Endothelial cell of umbilical vein (primary cell): Measurements from ENCODE around the gene SMURF2. TPM values are rescaled to one million over a fixed set of nuclear protein-coding genes. Genes with fewer than 3 reads are reported as not detected.

Source experiments
- BruUV-seq: library from RNA; stranded (reverse); fragments of 400-500 nt; replicated peaks from 2 replicates; lab custom pipeline; 2021; lab: Mats Ljungman, UMichigan
- CTCF ChIA-PET: fragments of 300-600, 350-600 bp; sonication (Branson Sonifier 250); formaldehyde crosslinking; loops from one replicate; lab custom pipeline; 2021; ENCODE audit warnings: antibody characterized with exemption, inconsistent platforms; lab: Charles Lee
- POLR2A ChIA-PET: fragments of 300-600, 350-600 bp; sonication (Branson Sonifier 250); formaldehyde crosslinking; loops from one replicate; lab custom pipeline; 2021; ENCODE audit warnings: antibody characterized with exemption, inconsistent platforms; lab: Charles Lee
- DNase-seq: peaks from one replicate; pipeline ENCODE4 v3.0.0-alpha.2; 2011; ENCODE audit warnings: low read depth, low spot score
- FAIRE-seq: peaks from 2 replicates; lab custom pipeline; 2011; peaks lifted over from hg19 to GRCh38; lab: Jason Lieb, UNC
- H2AFZ ChIP-seq: 2 replicates; pipeline ENCODE4 v1.6.0; 2012; ENCODE audit warnings: low read depth, low read length, control low read depth, inconsistent platforms
- H3K27ac ChIP-seq: 2 replicates; pipeline ENCODE4 v1.5.1; 2011; ENCODE audit warnings: low read depth, mild to moderate bottlenecking, control low read depth, low read length, moderate library complexity; ENCODE audit not compliant: insufficient read depth
- H3K27me3 ChIP-seq, 2 experiments: 2 replicates each; pipeline versions ENCODE4 v1.6.0 to v1.6.1; 2011; ENCODE audit warnings: low read length in 2 of 2, mixed read lengths in 1 of 2; ENCODE audit not compliant: control insufficient read depth in 2 of 2, insufficient read depth in 2 of 2
- H3K36me3 ChIP-seq, 2 experiments: 2 replicates in 1 of 2; 3 replicates in 1 of 2; pipeline ENCODE4 v1.5.1; 2011; ENCODE audit warnings: low read length in 2 of 2, mild to moderate bottlenecking in 1 of 2, moderate library complexity in 1 of 2; ENCODE audit not compliant: control insufficient read depth in 2 of 2, insufficient read depth in 2 of 2; ENCODE audit errors: extremely low read depth in 1 of 2
- H3K4me1 ChIP-seq: 3 replicates; pipeline ENCODE4 v1.5.1; 2011; ENCODE audit warnings: mild to moderate bottlenecking, low read length; ENCODE audit not compliant: control insufficient read depth, insufficient read depth; ENCODE audit errors: extremely low read depth
- H3K4me2 ChIP-seq: 2 replicates; pipeline ENCODE4 v1.6.1; 2011; ENCODE audit warnings: low read length, control low read depth, mixed read lengths; ENCODE audit not compliant: insufficient read depth
- H3K4me3 ChIP-seq, 3 experiments: fragments of 200-600 bp in 1 of 3; sonication (generic), shearing (Covaris generic) in 1 of 3; replicated peaks in 1 of 3; 2 replicates each; pipeline ENCODE4 v1.5.1; 2011 to 2016; ENCODE audit warnings: control low read depth in 3 of 3, low read length in 3 of 3, mild to moderate bottlenecking in 2 of 3, inconsistent platforms in 1 of 3, low read depth in 1 of 3, moderate library complexity in 1 of 3; ENCODE audit not compliant: insufficient read depth in 1 of 3
- H3K79me2 ChIP-seq: 2 replicates; pipeline ENCODE4 v1.6.0; 2012; ENCODE audit warnings: low read length, inconsistent platforms; ENCODE audit not compliant: control insufficient read depth, insufficient read depth
- H3K9ac ChIP-seq: replicated peaks from 2 replicates; pipeline ENCODE3; 2011; ENCODE audit warnings: low read length, control low read depth; ENCODE audit not compliant: insufficient read depth; ENCODE audit errors: extremely low read depth
- H3K9me1 ChIP-seq: replicated peaks from 3 replicates; pipeline ENCODE4 v1.6.0; 2011; ENCODE audit warnings: mild to moderate bottlenecking, low read length; ENCODE audit not compliant: control insufficient read depth, insufficient read depth; ENCODE audit errors: extremely low read depth
- H3K9me3 ChIP-seq: replicated peaks from 2 replicates; pipeline ENCODE4 v1.5.1; 2012; ENCODE audit warnings: low read length, inconsistent platforms; ENCODE audit not compliant: control insufficient read depth, insufficient read depth
- H4K20me1 ChIP-seq: replicated peaks from 2 replicates; pipeline ENCODE3; 2011; ENCODE audit warnings: mild to moderate bottlenecking, low read length; ENCODE audit not compliant: control insufficient read depth, insufficient read depth; ENCODE audit errors: extremely low read depth
- EZH2 ChIP-seq: IDR thresholded peaks from 2 replicates; pipeline ENCODE4 v1.6.1; 2012; ENCODE audit warnings: borderline replicate concordance, low read depth, mild to moderate bottlenecking, moderate library complexity, low read length, inconsistent platforms; ENCODE audit not compliant: severe bottlenecking
- FOS ChIP-seq: IDR thresholded peaks from 2 replicates; pipeline ENCODE4 v1.6.1; 2011; ENCODE audit warnings: mild to moderate bottlenecking, low read length, moderate library complexity, borderline replicate concordance; ENCODE audit not compliant: insufficient read depth
- GATA2 ChIP-seq: IDR thresholded peaks from 2 replicates; pipeline ENCODE4 v1.7.0; 2011; ENCODE audit warnings: low read depth, mild to moderate bottlenecking, moderate library complexity, mixed read lengths, low read length; ENCODE audit not compliant: insufficient read length, insufficient read depth
- JUN ChIP-seq: IDR thresholded peaks from 2 replicates; pipeline ENCODE4 v1.6.1; 2011; ENCODE audit warnings: borderline replicate concordance, low read depth; ENCODE audit not compliant: insufficient read length, insufficient read depth
- MYC ChIP-seq: IDR thresholded peaks from one replicate; pipeline ENCODE4 v1.6.1; 2011; ENCODE audit warnings: mild to moderate bottlenecking, low read depth, low read length
- POLR2A ChIP-seq: IDR thresholded peaks from 2 replicates; pipeline ENCODE4 v1.6.1; 2012; ENCODE audit warnings: low read depth, mild to moderate bottlenecking, control low read depth, low read length
- POLR2AphosphoS5 ChIP-seq: IDR thresholded peaks from 2 replicates; pipeline ENCODE4 v1.6.1; 2012; ENCODE audit warnings: low read depth, mild to moderate bottlenecking, control low read depth, low read length, moderate library complexity; ENCODE audit not compliant: insufficient read depth
- dilution Hi-C: fragments of 300-500 bp; cut with MboI; formaldehyde crosslinking; loops from one replicate; pipeline ENCODE4 v1.15.0; 2019; ENCODE audit warnings: low sequenced_read_pairs; ENCODE audit not compliant: extremely low pct_ligation_motif_present
- intact Hi-C: fragments of 100-400 bp; cut with micrococcal nuclease; formaldehyde crosslinking; loops from one replicate; pipeline ENCODE4 v1.10.0; 2022
- polyA plus RNA-seq, 4 experiments: library from polyadenylated mRNA; depleted of rRNA in 3 of 4; stranded (reverse) in 3 of 4; unstranded in 1 of 4; fragments of >200 nt; gene quantifications; 2 replicates each; pipeline versions ENCODE4 v1.2.1 to v1.2.3, GENCODE V29; 2011 to 2012; ENCODE audit warnings: missing spikeins in 1 of 4
- total RNA-seq: library from RNA; stranded (reverse); gene quantifications from 2 replicates; pipeline ENCODE4 v1.2.3, GENCODE V29; 2021
- TF ChIP-seq, protein P1 (sequence below): IDR thresholded peaks from 2 replicates; pipeline ENCODE4 v1.6.1; 2011; ENCODE audit not compliant: insufficient read depth, insufficient read length
- TF ChIP-seq, protein P2 (sequence below), 2 donors: IDR thresholded peaks; 1 replicate in 1 of 2; 2 replicates in 1 of 2; pipeline ENCODE4 v1.5.1; 2011; ENCODE audit warnings: low read length in 2 of 2, mild to moderate bottlenecking in 2 of 2, moderate library complexity in 2 of 2, control low read depth in 1 of 2, inconsistent platforms in 1 of 2, low read depth in 1 of 2; ENCODE audit not compliant: insufficient read depth in 1 of 2; ENCODE audit errors: extremely low read depth in 1 of 2

SMURF2 gene
- total and polyA plus RNA-seq, 2 donors (not counting 3 experiments of a cell fraction or from before 2014, with no cell fraction given), result 32.9 to 105 TPM

DNA sequence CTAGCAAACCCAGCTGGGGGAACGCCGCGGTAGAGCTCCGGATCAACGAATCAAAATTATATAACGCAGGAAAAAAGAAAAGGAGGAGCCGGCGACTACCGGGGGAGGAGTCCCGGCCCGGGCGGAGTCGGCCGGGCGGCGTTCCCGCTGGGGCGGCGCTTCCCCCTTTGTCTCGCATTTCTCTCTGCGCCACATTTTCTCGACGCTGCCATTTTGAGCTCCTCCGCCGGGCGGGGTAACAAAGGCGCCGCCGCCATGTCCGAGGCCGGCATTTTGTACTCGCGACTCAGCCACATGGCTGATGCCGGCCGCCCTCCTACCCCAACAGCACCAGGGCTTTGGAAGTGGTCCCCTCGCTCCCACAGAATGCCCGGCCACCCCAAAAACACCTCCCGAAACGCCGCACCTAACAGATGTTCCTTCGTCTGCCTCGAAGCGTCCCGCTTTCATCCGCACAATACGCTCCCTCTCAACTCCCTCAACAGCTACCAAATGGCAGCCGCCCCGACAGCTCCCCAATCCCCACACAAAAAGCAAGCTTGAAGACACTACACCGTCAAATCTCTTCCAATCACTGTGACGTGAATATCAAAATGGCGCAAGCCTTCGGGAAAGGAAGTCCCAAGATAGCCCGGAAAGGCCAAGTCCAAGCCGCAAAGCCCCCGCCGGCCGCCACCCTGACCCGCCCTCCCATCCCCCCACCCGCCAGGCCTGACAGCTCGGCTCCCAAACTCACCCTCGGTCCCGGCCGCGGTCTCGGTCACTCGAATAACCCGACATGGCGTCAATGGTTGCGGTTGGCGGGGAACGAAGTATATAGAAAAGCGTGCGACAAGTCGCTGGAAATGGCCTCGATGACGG is 156.5 kb downstream of the SMURF2 start:
- Histone ChIP-seq H3K4me3 (peak overlapping the region; percentile 65 to 97 (median 84)), H3K9me1 (no peaks in the 10 kb centered on the region), H2AFZ (no peak overlapping the region), H3K79me2 (peaks cover 86% of the 10 kb centered on the region), H3K4me2 (no peak overlapping the region), H3K27me3 (no peaks in the 10 kb centered on the region), H3K9ac (peak overlapping the region; percentile 100), H3K9me3 (no peaks in the 10 kb centered on the region), H3K27ac (peak overlapping the region; percentile 98), H3K4me1 (peaks cover 45% of the 10 kb centered on the region), H3K36me3 (peaks cover 34 to 42% of the 10 kb centered on the region in 2 experiments), H4K20me1 (peaks cover 34% of the 10 kb centered on the region)
- POLR2A ChIA-PET, result interaction anchor here (0.5 to 3.4 kb wide), 17 partner anchors 9 to 496 kb away, joined by 3 to 37 read pairs (median 3); partner anchors contain the start of gene POLG2
- CTCF ChIA-PET, result interaction anchor here (1.1 to 2.4 kb wide), 5 partner anchors 9 to 85 kb away, joined by 4 to 8 read pairs (median 5); partner anchors contain the start of gene POLG2
- intact Hi-C loops, result loop anchor here (1.0 to 10.0 kb wide), 3 partner anchors 8 to 239 kb away; partner anchors contain the start of gene POLG2
- FAIRE-seq (peak; percentile 70), DNase-seq (peak; percentile 86)
- TSS peak; percentile 17 for BruUV-seq
- TF ChIP-seq POLR2A, result peak; percentile 44
- TF ChIP-seq MYC, result no peak
- TF ChIP-seq POLR2AphosphoS5, result peak; percentile 84
- dilution Hi-C loops, result no loop called here

DNA sequence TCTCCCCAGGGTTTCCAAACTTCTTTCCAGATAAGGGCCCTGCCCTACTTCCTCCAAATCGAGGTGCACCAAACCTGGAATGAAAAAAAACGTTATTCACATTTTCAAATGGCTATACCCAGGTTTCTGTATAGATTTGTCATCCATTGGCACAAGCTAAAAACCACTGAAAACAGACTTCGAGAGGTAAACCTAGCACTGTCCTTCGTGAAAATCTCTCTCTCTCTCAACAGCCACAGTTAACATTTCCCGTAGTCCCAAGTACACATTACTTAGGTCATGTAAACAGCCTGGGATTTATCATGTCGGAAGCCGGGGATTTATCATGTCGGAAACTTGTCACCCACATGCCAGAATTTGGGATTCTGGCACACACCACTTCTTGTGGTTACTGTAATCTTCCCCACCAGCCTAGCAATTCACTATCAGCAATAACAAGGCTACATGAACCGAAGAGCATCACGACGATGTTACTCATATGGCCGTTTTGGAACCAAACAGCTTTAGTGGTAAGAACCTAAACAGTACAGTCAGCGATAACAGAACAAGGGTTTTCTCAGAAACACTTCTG is 157.3 kb downstream of the SMURF2 start:
- DNase-seq, result peak; percentile 74
- intact Hi-C loops, result loop anchor here (1.0 to 10.0 kb wide), 3 partner anchors 8 to 240 kb away; partner anchors contain the start of gene POLG2

More for the DNA sequence above, 157.3 kb downstream of the SMURF2 start:
- H3K36me3 ChIP-seq, result peaks cover 36 to 47% of the 10 kb centered on the region in 2 experiments
- H3K4me2 ChIP-seq, result peak overlapping the region; percentile 95
- TF ChIP-seq, protein P1, sequence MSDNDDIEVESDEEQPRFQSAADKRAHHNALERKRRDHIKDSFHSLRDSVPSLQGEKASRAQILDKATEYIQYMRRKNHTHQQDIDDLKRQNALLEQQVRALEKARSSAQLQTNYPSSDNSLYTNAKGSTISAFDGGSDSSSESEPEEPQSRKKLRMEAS, result no peak
- peak; percentile 8 for TF ChIP-seq FOS
- TF ChIP-seq POLR2A, result no peak
- no peak for TF ChIP-seq JUN
- TF ChIP-seq MYC, result no peak
- TF ChIP-seq EZH2, result no peak
- TF ChIP-seq GATA2, result peak; percentile 42
- TF ChIP-seq POLR2AphosphoS5, result no peak
- TF ChIP-seq, protein P2, sequence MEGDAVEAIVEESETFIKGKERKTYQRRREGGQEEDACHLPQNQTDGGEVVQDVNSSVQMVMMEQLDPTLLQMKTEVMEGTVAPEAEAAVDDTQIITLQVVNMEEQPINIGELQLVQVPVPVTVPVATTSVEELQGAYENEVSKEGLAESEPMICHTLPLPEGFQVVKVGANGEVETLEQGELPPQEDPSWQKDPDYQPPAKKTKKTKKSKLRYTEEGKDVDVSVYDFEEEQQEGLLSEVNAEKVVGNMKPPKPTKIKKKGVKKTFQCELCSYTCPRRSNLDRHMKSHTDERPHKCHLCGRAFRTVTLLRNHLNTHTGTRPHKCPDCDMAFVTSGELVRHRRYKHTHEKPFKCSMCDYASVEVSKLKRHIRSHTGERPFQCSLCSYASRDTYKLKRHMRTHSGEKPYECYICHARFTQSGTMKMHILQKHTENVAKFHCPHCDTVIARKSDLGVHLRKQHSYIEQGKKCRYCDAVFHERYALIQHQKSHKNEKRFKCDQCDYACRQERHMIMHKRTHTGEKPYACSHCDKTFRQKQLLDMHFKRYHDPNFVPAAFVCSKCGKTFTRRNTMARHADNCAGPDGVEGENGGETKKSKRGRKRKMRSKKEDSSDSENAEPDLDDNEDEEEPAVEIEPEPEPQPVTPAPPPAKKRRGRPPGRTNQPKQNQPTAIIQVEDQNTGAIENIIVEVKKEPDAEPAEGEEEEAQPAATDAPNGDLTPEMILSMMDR (IDR thresholded peaks at IDR 0.05; ENCODE audit: extremely low read depth in 1 of 2, insufficient read depth in 1 of 2, low read depth in 1 of 2, low read length in 2 of 2), result no peak
- H3K27ac ChIP-seq, result peak overlapping the region; percentile 98
- H3K9me1 ChIP-seq, result no peaks in the 10 kb centered on the region
- H3K79me2 ChIP-seq, result peaks cover 89% of the 10 kb centered on the region
- no peak for FAIRE-seq
- H2AFZ ChIP-seq, result no peak overlapping the region
- dilution Hi-C loops, result no loop called here
- H3K4me1 ChIP-seq, result peaks cover 52% of the 10 kb centered on the region
- no peaks in the 10 kb centered on the region for H3K9me3 ChIP-seq
- ChIA-PET CTCF (interaction anchor here (1.1 to 2.4 kb wide), 4 partner anchors 8 to 85 kb away, joined by 4 to 8 read pairs (median 5); partner anchors contain the start of gene POLG2), POLR2A (interaction anchor here (0.6 to 3.4 kb wide), 8 partner anchors 8 to 209 kb away, joined by 3 to 37 read pairs (median 3); partner anchors contain the start of gene POLG2)
- no peaks in the 10 kb centered on the region for H3K27me3 ChIP-seq
- H3K9ac ChIP-seq, result peak overlapping the region; percentile 100
- H3K4me3 ChIP-seq, result peak overlapping the region; percentile 65 to 97 (median 84)
- TSS peak; percentile 17 for BruUV-seq
- H4K20me1 ChIP-seq, result peaks cover 41% of the 10 kb centered on the region
